Lower leg skin (tissue), 3 donors: Measurements from ENCODE around the gene ATP11C.

Experiments
- CTCF ChIP-seq, 3 donors: fragments of 450-650 bp; IDR thresholded peaks; one replicate each; pipeline ENCODE4 v1.5.1; 2016; ENCODE audit warnings: antibody characterized with exemption in 3 of 3, mild to moderate bottlenecking in 3 of 3, moderate library complexity in 2 of 3
- POLR2A ChIP-seq, 2 donors: fragments of 450-650 bp; IDR thresholded peaks; one replicate each; pipeline ENCODE4 v1.6.1; 2016 to 2017; ENCODE audit warnings: antibody characterized with exemption in 2 of 2, mild to moderate bottlenecking in 1 of 2, moderate library complexity in 1 of 2

- TF ChIP-seq POLR2A (IDR thresholded peaks at IDR 0.05) (no peak), CTCF (IDR thresholded peaks at IDR 0.05) (no peak)
Observed at GRCh38 chrX:139851730-139852129, 81.1 kb downstream of the ATP11C start.
